Hepatocyte (in vitro differentiated cells): Measurements from ENCODE around the gene IFNE. TPM values are rescaled to one million over a fixed set of nuclear protein-coding genes. Genes with fewer than 3 reads are reported as not detected.
"Not testable (repeated sequence)": the region's sequence is repeated elsewhere in the genome, so short reads cannot be mapped to it uniquely, and the experiment has no call there.

Experiments
- DNase-seq: peaks from one replicate; pipeline ENCODE4 v3.0.0-alpha.2; 2016; ENCODE audit warnings: low spot score
- H2AFZ ChIP-seq: fragments of 200-600 bp; sonication (generic); 2 replicates; pipeline ENCODE4 v1.6.0; 2016; ENCODE audit warnings: antibody characterized with exemption, mild to moderate bottlenecking
- H3K27ac ChIP-seq: fragments of 200-600 bp; sonication (generic); 2 replicates; pipeline ENCODE4 v1.5.1; 2016; ENCODE audit warnings: mild to moderate bottlenecking
- H3K27me3 ChIP-seq: fragments of 200-600 bp; sonication (generic); 2 replicates; pipeline ENCODE4 v1.6.1; 2016
- H3K36me3 ChIP-seq: fragments of 200-600 bp; sonication (generic); replicated peaks from 2 replicates; pipeline ENCODE4 v1.5.1; 2016; ENCODE audit warnings: low read depth; ENCODE audit not compliant: insufficient read depth
- H3K4me1 ChIP-seq: fragments of 200-600 bp; sonication (generic); 2 replicates; pipeline ENCODE4 v1.5.1; 2016; ENCODE audit warnings: mild to moderate bottlenecking, moderate library complexity; ENCODE audit not compliant: insufficient read depth
- H3K4me2 ChIP-seq: fragments of 200-600 bp; sonication (generic); 2 replicates; pipeline ENCODE4 v1.6.0; 2016
- H3K4me3 ChIP-seq: fragments of 200-600 bp; sonication (generic); 2 replicates; pipeline ENCODE4 v1.5.1; 2016; ENCODE audit warnings: mild to moderate bottlenecking
- H3K79me2 ChIP-seq: fragments of 200-600 bp; sonication (generic); 2 replicates; pipeline ENCODE4 v1.6.0; 2017; ENCODE audit warnings: mild to moderate bottlenecking
- H3K9me2 ChIP-seq: fragments of 200-600 bp; sonication (generic); replicated peaks from 2 replicates; pipeline ENCODE4 v1.6.0; 2017; ENCODE audit warnings: mild to moderate bottlenecking; ENCODE audit not compliant: insufficient read depth
- H3K9me3 ChIP-seq: fragments of 200-600 bp; sonication (generic); 2 replicates; pipeline ENCODE4 v1.5.1; 2016; ENCODE audit warnings: low read depth, mild to moderate bottlenecking
- H4K20me1 ChIP-seq: fragments of 200-600 bp; sonication (generic); 2 replicates; pipeline ENCODE4 v1.6.0; 2016; ENCODE audit warnings: mild to moderate bottlenecking; ENCODE audit not compliant: insufficient read depth, poor library complexity, severe bottlenecking
- EZH2 ChIP-seq: fragments of 200-600 bp; sonication (generic); IDR thresholded peaks from 2 replicates; pipeline ENCODE4 v1.6.1; 2016; ENCODE audit warnings: antibody characterized with exemption, mild to moderate bottlenecking, borderline replicate concordance
- EZH2phosphoT487 ChIP-seq: fragments of 200-600 bp; sonication (generic); IDR thresholded peaks from one replicate; pipeline ENCODE4 v1.6.1; 2018; ENCODE audit warnings: antibody characterized with exemption, mild to moderate bottlenecking, low read depth, moderate library complexity; ENCODE audit not compliant: unreplicated experiment, severe bottlenecking
- WGBS: methylation state at CpG from one replicate; pipeline ENCODE4 v1.1.6; 2016; ENCODE audit warnings: low lambda C conversion rate; ENCODE audit errors: missing lambda C conversion rate; 5-methylcytosine and 5-hydroxymethylcytosine counted together
- polyA plus RNA-seq: library from polyadenylated mRNA; unstranded; fragments of >200 nt; fragmentation: Nextera tagmentation; extraction: Ambion mirVana; gene quantifications from 2 replicates; pipeline ENCODE4 v1.2.1, GENCODE V29; 2016
- total RNA-seq: library from RNA; depleted of rRNA; stranded (reverse); fragments of >200 nt; gene quantifications from 2 replicates; pipeline ENCODE4 v1.2.3, GENCODE V29; 2014
- TF ChIP-seq, protein P1 (sequence below): fragments of 200-600 bp; sonication (generic); IDR thresholded peaks from 2 replicates; pipeline ENCODE4 v1.5.1; 2016; ENCODE audit warnings: antibody characterized with exemption, mild to moderate bottlenecking; ENCODE audit not compliant: poor library complexity

IFNE gene
- total and polyA plus RNA-seq, 2 experiments from 2014 or later, result 0.67 TPM; not detected in 1

GRCh38 chr9:21443849-21444625, 38.1 kb downstream of the IFNE start:
- Histone ChIP-seq H3K27ac (no peak overlapping the region), H3K79me2 (no peaks in the 10 kb centered on the region)

DNA sequence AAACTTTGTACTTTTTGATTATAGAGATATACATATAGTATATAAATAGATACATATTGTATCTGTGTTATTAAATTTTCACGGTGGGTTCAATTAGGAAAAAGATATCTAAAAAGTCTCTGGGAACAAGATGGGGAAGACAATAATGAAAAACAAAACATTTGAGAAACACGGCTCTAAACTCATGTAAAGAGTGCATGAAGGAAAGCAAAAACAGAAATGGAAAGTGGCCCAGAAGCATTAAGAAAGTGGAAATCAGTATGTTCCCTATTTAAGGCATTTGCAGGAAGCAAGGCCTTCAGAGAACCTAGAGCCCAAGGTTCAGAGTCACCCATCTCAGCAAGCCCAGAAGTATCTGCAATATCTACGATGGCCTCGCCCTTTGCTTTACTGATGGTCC, 42.0 kb downstream of the IFNE start, which contains the start of gene IFNA1:
Gene IFNA1 (plus strand): TSS at position 301 of the 400 bp plus-strand sequence. CDS start 69 bp downstream, at position 370.
- Histone ChIP-seq H4K20me1 (no peaks in the 10 kb centered on the region), H2AFZ (no peak within 1 kb of the TSS), H3K4me1 (no peaks in the 10 kb centered on the region), H3K27ac (no peak within 1 kb of the TSS), H3K36me3 (no peaks in the 10 kb centered on the region), H3K9me3 (no peaks in the 10 kb centered on the region), H3K4me3 (no peak within 1 kb of the TSS), H3K4me2 (no peak within 1 kb of the TSS), H3K79me2 (no peaks in the 10 kb centered on the region), H3K9me2 (no peaks in the 10 kb centered on the region), H3K27me3 (no peaks in the 10 kb centered on the region)
- 95% methylated on average over 4 of the region's 4 CpGs for whole genome bisulfite sequencing
- TF ChIP-seq EZH2 (no peak), EZH2phosphoT487 (no peak)
- TF ChIP-seq, protein P1, sequence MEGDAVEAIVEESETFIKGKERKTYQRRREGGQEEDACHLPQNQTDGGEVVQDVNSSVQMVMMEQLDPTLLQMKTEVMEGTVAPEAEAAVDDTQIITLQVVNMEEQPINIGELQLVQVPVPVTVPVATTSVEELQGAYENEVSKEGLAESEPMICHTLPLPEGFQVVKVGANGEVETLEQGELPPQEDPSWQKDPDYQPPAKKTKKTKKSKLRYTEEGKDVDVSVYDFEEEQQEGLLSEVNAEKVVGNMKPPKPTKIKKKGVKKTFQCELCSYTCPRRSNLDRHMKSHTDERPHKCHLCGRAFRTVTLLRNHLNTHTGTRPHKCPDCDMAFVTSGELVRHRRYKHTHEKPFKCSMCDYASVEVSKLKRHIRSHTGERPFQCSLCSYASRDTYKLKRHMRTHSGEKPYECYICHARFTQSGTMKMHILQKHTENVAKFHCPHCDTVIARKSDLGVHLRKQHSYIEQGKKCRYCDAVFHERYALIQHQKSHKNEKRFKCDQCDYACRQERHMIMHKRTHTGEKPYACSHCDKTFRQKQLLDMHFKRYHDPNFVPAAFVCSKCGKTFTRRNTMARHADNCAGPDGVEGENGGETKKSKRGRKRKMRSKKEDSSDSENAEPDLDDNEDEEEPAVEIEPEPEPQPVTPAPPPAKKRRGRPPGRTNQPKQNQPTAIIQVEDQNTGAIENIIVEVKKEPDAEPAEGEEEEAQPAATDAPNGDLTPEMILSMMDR, result no peak
- no peak for DNase-seq

More at GRCh38 chr9:21443849-21444625, 38.1 kb downstream of the IFNE start:
- DNase-seq, result no peak
- Histone ChIP-seq H2AFZ (no peak overlapping the region), H3K4me1 (peaks cover 2% of the 10 kb centered on the region), H3K9me2 (no peaks in the 10 kb centered on the region), H3K27me3 (no peaks in the 10 kb centered on the region), H3K36me3 (no peaks in the 10 kb centered on the region), H3K9me3 (no peaks in the 10 kb centered on the region), H3K4me2 (no peak overlapping the region), H4K20me1 (no peaks in the 10 kb centered on the region), H3K4me3 (no peak overlapping the region)
- WGBS, result 98% methylated on average over 4 of the region's 4 CpGs
- TF ChIP-seq, protein P1, result no peak
- TF ChIP-seq EZH2, result no peak
- no peak for TF ChIP-seq EZH2phosphoT487

GRCh38 chr9:21435015-21435383, 47.1 kb downstream of the IFNE start:
- not testable (repeated sequence) for H3K27me3 ChIP-seq, H3K4me3 ChIP-seq, H3K27ac ChIP-seq, H4K20me1 ChIP-seq, H3K4me1 ChIP-seq, H3K9me2 ChIP-seq, H3K79me2 ChIP-seq, H3K36me3 ChIP-seq, DNase-seq, H3K9me3 ChIP-seq, H3K4me2 ChIP-seq, H2AFZ ChIP-seq
- WGBS, result 91% methylated on average over 7 of the region's 7 CpGs

- Histone ChIP-seq H3K36me3 (no peaks in the 10 kb centered on the region), H3K79me2 (no peaks in the 10 kb centered on the region), H3K9me3 (no peaks in the 10 kb centered on the region), H3K9me2 (no peaks in the 10 kb centered on the region), H3K4me1 (no peaks in the 10 kb centered on the region), H4K20me1 (no peaks in the 10 kb centered on the region), H3K27ac (no peak overlapping the region), H3K4me2 (no peak overlapping the region), H2AFZ (no peak overlapping the region), H3K27me3 (no peaks in the 10 kb centered on the region), H3K4me3 (no peak overlapping the region)
- TF ChIP-seq, protein P1, result peak; percentile 55
- TF ChIP-seq EZH2phosphoT487 (no peak), EZH2 (no peak)
- peak; percentile 76 for DNase-seq
- WGBS, result 63% methylated on average over 9 of the region's 9 CpGs
Observed at GRCh38 chr9:21434202-21435014, 47.7 kb downstream of the IFNE start.
